Heart right ventricle (tissue), 16 donors: ENCODE measurements around the gene DMBT1. TPM values are rescaled to one million over a fixed set of nuclear protein-coding genes. Genes with fewer than 3 reads are reported as not detected.

Source experiments
- ATAC-seq, 8 donors: fragments of 200-7000 bp; cut with Tn5 transposase; one replicate each; pipeline ENCODE4 v1.9.1; 2020; ENCODE audit warnings: mild to moderate bottlenecking in 8 of 8, moderate library complexity in 8 of 8, moderate number of reproducible peaks in 1 of 8
- DNase-seq, 2 donors: peaks; one replicate each; pipeline ENCODE4 v3.0.0-alpha.2; 2020
- H3K27ac ChIP-seq, 10 donors: fragments of 200-600 bp; sonication (generic) in 2 of 10; one replicate each; pipeline versions ENCODE4 v1.5.0 to v1.8.0; 2020 to 2022; ENCODE audit warnings: mild to moderate bottlenecking in 3 of 10
- H3K27me3 ChIP-seq, 7 donors: fragments of 200-600 bp; one replicate each; pipeline ENCODE4 v1.8.0; 2021 to 2022; ENCODE audit warnings: mild to moderate bottlenecking in 2 of 7
- H3K36me3 ChIP-seq, 9 donors: fragments of 200-600 bp; sonication (generic) in 1 of 9; one replicate each; pipeline versions ENCODE4 v1.5.0 to v1.8.0; 2020 to 2022; ENCODE audit warnings: mild to moderate bottlenecking in 2 of 9
- H3K4me1 ChIP-seq, 9 donors: fragments of 200-600 bp; sonication (generic) in 1 of 9; one replicate each; pipeline versions ENCODE4 v1.5.0 to v1.8.0; 2020 to 2022; ENCODE audit warnings: mild to moderate bottlenecking in 4 of 9
- H3K4me3 ChIP-seq, 10 donors: fragments of 200-600 bp; sonication (generic) in 2 of 10; one replicate each; pipeline versions ENCODE4 v1.5.0 to v1.8.0; 2020 to 2022; ENCODE audit warnings: mild to moderate bottlenecking in 7 of 10, moderate library complexity in 2 of 10
- H3K9me3 ChIP-seq, 11 donors: fragments of 200-600 bp in 10 of 11; sonication (generic) in 2 of 11; one replicate each; pipeline versions ENCODE4 v1.5.0 to v1.8.0; 2013 to 2022; ENCODE audit warnings: mild to moderate bottlenecking in 2 of 11, control low read depth in 1 of 11, moderate library complexity in 1 of 11
- CTCF ChIP-seq, 9 donors: fragments of 200-600 bp; sonication (generic) in 2 of 9; IDR thresholded peaks; one replicate each; pipeline versions ENCODE4 v1.5.0 to v1.8.0; 2021 to 2022; ENCODE audit warnings: antibody characterized with exemption in 9 of 9, mild to moderate bottlenecking in 5 of 9, moderate library complexity in 1 of 9
- WGBS, 2 donors: extraction: QIAGEN DNeasy Blood & Tissue Kit; methylation state at CpG; one replicate each; pipeline ENCODE4 v1.1.7; 2013; ENCODE audit warnings: inconsistent platforms in 1 of 2; 5-methylcytosine and 5-hydroxymethylcytosine counted together
- intact Hi-C, 10 donors: fragments of 100-400 bp; cut with DNase I; formaldehyde crosslinking; loops; one replicate each; pipeline versions ENCODE4 v1.11.1 to v1.14.2; 2022
- polyA plus RNA-seq, 2 donors: library from polyadenylated mRNA; stranded (reverse); fragments of 200-250 nt; gene quantifications; one replicate each; pipeline ENCODE4 v1.2.3, GENCODE V29; 2013
- total RNA-seq, 10 donors: library from RNA; stranded (reverse); fragmentation: NEBNext Ultra II Directional in 3 of 10; extraction: Animal tissue kit (Norgen Biotek cat#: 25700) in 3 of 10; gene quantifications; one replicate each; pipeline versions ENCODE4 v1.2.1 to v1.2.4, GENCODE V29; 2021 to 2023
- donor health status: Arrhythmogenic right ventricular cardiomyopathy.
- donor health status: ischemic (EF 13 %, LVEDD 7.1; RV severe dilation, severe dysfunction).
- donor health status: healthy with polysubstance abuse.
- donor health status: DM: no; HTN: yes; CAD: no.
- donor health status: DM: no; HTN: no; CAD: no.
- donor health status: ischemic (EF 25% LVEDD 6.9; RV normal size, moderate dysfunction).
- donor health status: ischemic (EF 25% LVEDD 5.7; RV mildly dilated, moderate dysfunction).
- donor health status: healthy.
- donor health status: DM: yes; HTN: yes; CAD: no.
- donor health status: Ischemic cardiomyopathy.
- donor health status: ischemic (EF 35%, LVEDD 5.7; RV mildly dilated, moderate dysfunction).
- donor health status: nonischemic (EF 11% LVEDD 7.7; RV severe dilation, severe dysfunction).
- donor health status: DM: yes; HTN: yes; CAD: no.
- donor health status: PGD.
- donor health status: ischemic (EF 29% LVEDD 5.4; RV normal size, mild dysfunction).
- donor health status: nonischemic (EF 23%, LVEDD 6.1; RV moderate dilation, normal function).

The DMBT1 gene
- total and polyA plus RNA-seq, 12 donors, result 0.01 to 0.18 (median 0.05) TPM; not detected in 9

- no peak for TF ChIP-seq CTCF (IDR thresholded peaks at IDR 0.05)
- ATAC-seq, result no peak
- intact Hi-C loops, result no loop called here
- no peak overlapping the region for H3K27ac ChIP-seq
- no peaks in the 10 kb centered on the region for H3K36me3 ChIP-seq
- H3K9me3 ChIP-seq, result no peaks in the 10 kb centered on the region
- H3K4me1 ChIP-seq, result peaks cover 0 to 11% (median 0%) of the 10 kb centered on the region in 9 donors
- 93 to 94% methylated on average over 6 of the region's 6 CpGs for WGBS, 2 donors
- no peaks in the 10 kb centered on the region for H3K27me3 ChIP-seq
- H3K4me3 ChIP-seq, result no peak overlapping the region
- no peak for DNase-seq
These were observed 70.0 kb downstream of the DMBT1 start for GRCh38 chr10:122630526-122630925.

- Histone ChIP-seq H3K27me3 (no peaks in the 10 kb centered on the region), H3K36me3 (no peaks in the 10 kb centered on the region), H3K4me3 (no peak overlapping the region), H3K9me3 (no peaks in the 10 kb centered on the region), H3K27ac (no peak overlapping the region), H3K4me1 (peaks cover 0 to 19% (median 7%) of the 10 kb centered on the region in 9 donors)
- intact Hi-C loops, result no loop called here
- ATAC-seq (peak in 5 of 8 donors; percentile 54 to 77 (median 68)), DNase-seq (peak; percentile 17 to 25)
- 51 to 65% methylated on average over 5 of the region's 5 CpGs for WGBS, 2 donors
- no peak for TF ChIP-seq CTCF (IDR thresholded peaks at IDR 0.05)
These were observed 71.5 kb downstream of the DMBT1 start for GRCh38 chr10:122632031-122632430.

- Histone ChIP-seq H3K4me1 (peaks cover 0 to 24% (median 12%) of the 10 kb centered on the region in 9 donors), H3K27ac (no peak overlapping the region), H3K27me3 (no peaks in the 10 kb centered on the region), H3K9me3 (no peaks in the 10 kb centered on the region), H3K36me3 (no peaks in the 10 kb centered on the region), H3K4me3 (no peak overlapping the region)
- WGBS, 2 donors, result 21 to 25% methylated on average over 3 of the region's 3 CpGs
- intact Hi-C loops, result no loop called here
- TF ChIP-seq CTCF (IDR thresholded peaks at IDR 0.05), result no peak
- DNase-seq, result peak in 1 of 2 donors; percentile 45
- ATAC-seq, result peak in 5 of 8 donors; percentile 44 to 81 (median 49)
These were observed 72.0 kb downstream of the DMBT1 start for GRCh38 chr10:122632576-122632975.

GRCh38 chr10:122636953-122637352 lies 76.4 kb downstream of the DMBT1 start:
- Histone ChIP-seq H3K4me1 (peaks cover 0 to 24% (median 12%) of the 10 kb centered on the region in 9 donors), H3K27me3 (no peaks in the 10 kb centered on the region), H3K27ac (no peak overlapping the region), H3K36me3 (no peaks in the 10 kb centered on the region), H3K4me3 (no peak overlapping the region), H3K9me3 (no peaks in the 10 kb centered on the region)
- intact Hi-C loops, result no loop called here
- DNase-seq, result peak in 1 of 2 donors; percentile 15
- TF ChIP-seq CTCF (IDR thresholded peaks at IDR 0.05), result no peak
- WGBS, 2 donors, result 24 to 27% methylated on average over 7 of the region's 7 CpGs
- peak in 7 of 8 donors; percentile 14 to 67 (median 43) for ATAC-seq
